HG03460 (cell line): ENCODE data around the gene MBD2.
A peak's percentile ranks its signal among the peaks of the same experiment; 100 is the strongest.

Experiments
- ATAC-seq: cut with Tn5 transposase; IDR thresholded peaks from one replicate; pipeline ENCODE4 v1.9.1; 2021; ENCODE audit not compliant: unreplicated experiment

The MBD2 gene

GRCh38 chr18:54203914-54204313, 20.6 kb downstream of the MBD2 start:
- ATAC-seq: no peak

GRCh38 chr18:54202851-54203250, 21.6 kb downstream of the MBD2 start:
- ATAC-seq: no peak

GRCh38 chr18:54197747-54198411, 26.6 kb downstream of the MBD2 start:
- no peak for ATAC-seq

GRCh38 chr18:54193786-54194185, 30.7 kb downstream of the MBD2 start:
- ATAC-seq: no peak

GRCh38 chr18:54192900-54193299, 31.6 kb downstream of the MBD2 start:
- ATAC-seq: no peak

DNA sequence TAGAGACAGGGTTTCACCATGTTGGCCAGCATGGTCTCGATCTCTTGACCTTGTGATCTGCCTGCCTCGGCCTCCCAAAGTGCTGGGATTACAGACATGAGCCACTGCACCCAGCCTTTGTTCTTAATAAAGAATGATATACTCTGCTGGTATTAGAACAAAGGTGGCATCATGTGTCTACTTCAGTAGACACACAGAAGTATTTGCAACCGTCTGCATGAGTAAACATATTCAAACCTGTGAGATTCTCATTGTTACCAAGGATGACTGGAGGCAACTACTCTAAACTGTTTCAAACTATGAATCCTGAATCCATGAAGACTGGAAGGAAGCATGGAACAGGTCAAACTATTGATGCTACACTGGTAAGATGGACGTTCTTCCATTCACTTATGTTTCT, 32.1 kb downstream of the MBD2 start:
- ATAC-seq: no peak

- ATAC-seq: no peak
Measured at GRCh38 chr18:54191352-54191751, 33.1 kb downstream of the MBD2 start.

DNA sequence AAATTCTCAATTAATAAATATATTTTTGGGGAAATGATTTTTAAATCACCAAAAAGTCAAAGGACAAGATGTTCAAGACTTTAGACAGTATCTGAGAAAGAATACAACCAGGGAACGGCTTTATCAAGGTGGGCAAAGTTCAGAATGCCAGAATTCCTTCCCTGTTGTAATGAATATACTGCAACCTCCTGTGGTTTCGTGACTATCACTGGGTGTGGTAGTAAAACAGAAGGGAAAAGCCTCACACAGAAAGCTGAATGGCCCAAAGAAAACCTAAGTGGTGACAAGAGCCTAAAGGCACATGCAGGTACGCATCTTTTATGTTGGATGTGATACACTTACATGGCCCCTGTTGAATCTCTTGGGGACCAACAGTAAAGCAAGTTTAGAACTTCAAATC, 37.1 kb downstream of the MBD2 start:
- ATAC-seq: no peak

GRCh38 chr18:54184836-54185235, 39.6 kb downstream of the MBD2 start:
- ATAC-seq: no peak

DNA sequence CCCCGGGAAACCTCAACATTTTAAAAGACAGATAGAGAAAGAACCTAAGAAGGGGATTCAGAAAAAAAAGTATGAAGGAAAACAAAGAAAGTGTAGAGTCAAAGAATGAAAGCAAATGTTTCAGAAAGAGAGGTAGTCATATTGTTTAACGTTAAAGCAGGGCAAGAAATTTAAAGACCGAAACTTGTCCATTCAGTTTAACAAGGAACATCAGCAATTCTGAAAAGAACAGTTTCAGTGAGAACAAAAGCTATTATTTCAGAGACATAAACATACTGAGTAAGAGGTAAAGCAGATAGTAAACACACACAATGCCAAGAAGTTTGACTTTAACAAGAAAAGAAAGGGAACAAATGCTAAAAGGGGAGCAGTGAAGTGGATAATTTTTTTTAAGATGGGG, 41.1 kb downstream of the MBD2 start:
- no peak for ATAC-seq

- peak; percentile 51 for ATAC-seq
Measured at GRCh38 chr18:54181856-54182602, 42.4 kb downstream of the MBD2 start.

GRCh38 chr18:54173980-54174630, 50.4 kb downstream of the MBD2 start:
- no peak for ATAC-seq

GRCh38 chr18:54173250-54173649, 51.2 kb downstream of the MBD2 start:
- ATAC-seq: no peak

DNA sequence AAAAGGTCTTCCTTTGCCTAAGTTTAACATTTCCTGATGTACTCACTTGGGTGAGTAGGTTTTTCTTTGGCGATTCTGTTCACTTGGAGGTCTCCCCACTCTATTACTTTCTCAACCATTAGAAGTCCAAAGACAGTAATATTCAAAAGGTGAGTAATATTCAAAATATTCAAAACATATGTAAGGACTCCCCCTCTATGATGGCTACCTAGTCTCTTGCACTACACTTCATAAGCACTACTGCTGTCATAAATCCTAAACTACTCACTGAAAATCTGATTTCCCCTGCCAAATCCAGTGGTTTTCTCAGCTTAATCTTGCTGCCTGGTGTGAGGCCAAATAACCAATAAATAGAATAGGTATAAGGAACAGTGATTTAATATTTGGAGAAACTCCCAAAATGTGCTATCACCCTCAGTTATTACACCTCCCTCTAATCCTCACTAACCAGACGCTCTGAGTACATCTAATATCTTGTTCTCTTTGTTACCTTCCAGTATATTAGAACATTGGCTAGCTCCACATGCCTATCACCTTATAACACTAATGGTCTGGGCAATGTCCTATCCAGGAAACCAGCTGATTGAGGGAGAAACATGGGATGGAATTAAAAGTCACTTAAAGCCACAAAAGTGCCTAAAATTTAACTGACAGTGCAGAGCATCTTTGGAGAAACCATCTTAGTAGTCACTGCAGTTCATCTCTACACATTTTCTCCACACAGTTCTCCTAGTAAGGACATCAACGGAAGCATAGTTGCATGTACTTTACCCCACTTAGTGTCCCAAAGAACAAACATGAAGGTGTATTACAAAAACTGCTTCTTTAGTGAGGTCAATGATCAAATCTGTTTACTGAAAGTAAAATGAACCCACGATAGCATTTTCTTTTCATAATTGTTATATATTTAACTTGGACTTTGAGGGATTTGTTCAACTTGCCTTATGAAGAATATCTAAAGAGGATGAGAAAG, 54.8 kb downstream of the MBD2 start:
- ATAC-seq: no peak

- ATAC-seq: no peak
Measured at GRCh38 chr18:54165450-54165849, 59.0 kb downstream of the MBD2 start.

DNA sequence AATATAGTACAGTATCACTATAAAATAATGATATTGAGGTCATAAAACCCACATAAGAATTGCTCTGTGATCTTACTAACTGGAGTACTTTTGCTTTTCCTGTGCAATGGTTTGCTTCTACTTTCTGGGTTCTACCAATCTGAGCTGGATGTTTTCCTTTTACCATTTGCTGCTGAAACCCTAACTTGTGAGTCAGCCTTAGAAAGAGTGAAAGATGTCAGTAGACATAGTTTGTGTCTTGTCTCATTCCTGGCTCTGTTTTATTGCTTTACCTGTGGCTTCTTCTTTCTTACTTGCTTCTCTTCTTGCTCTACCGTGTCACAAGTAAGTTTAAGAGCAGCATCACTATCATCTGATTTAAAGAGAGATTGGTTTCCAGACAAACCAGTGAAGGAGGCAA, 61.0 kb downstream of the MBD2 start:
- ATAC-seq: no peak

DNA sequence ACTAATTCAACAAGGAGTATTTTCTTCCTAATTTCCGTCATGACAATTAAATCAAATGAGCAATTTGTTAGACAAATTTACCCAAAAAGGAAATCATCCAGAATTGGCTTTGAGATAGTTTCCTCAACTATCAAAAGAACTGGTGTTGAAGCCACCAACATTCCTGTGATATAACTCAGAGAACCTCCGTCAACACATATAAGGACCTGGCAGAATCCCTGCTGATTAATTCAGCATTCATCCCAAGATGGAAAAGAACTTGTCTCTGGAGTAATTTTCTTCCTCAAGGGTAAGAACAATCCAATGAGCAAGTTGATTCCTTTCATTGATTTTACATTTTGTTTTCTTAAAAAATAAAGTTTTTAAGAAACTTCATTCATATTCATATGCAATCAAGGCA, 62.0 kb downstream of the MBD2 start:
- ATAC-seq: no peak

DNA sequence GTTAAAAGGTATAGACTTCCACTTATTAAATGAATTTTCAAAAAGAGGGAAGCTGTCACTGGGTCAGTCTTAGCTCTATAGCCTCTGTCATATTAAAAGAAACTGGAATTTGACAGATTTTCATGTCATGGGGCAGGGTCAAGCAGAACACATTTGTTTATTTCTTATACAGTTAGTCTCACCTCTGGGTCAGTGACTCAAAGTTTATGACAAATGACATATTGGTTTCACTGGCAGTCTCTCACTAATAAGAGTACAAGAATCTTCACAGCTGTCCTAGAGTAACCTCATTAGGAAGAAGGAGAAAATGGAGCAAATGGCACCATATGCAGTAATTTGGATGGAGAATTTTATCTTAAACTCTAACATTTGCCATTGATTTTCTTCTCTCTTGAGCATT, 63.2 kb downstream of the MBD2 start:
- ATAC-seq: no peak

- no peak for ATAC-seq
Measured at GRCh38 chr18:54159906-54160305, 64.6 kb downstream of the MBD2 start.

GRCh38 chr18:54157646-54158385, 66.7 kb downstream of the MBD2 start:
- ATAC-seq: no peak
